ENCODE results near the gene FAM221B.

DNA sequence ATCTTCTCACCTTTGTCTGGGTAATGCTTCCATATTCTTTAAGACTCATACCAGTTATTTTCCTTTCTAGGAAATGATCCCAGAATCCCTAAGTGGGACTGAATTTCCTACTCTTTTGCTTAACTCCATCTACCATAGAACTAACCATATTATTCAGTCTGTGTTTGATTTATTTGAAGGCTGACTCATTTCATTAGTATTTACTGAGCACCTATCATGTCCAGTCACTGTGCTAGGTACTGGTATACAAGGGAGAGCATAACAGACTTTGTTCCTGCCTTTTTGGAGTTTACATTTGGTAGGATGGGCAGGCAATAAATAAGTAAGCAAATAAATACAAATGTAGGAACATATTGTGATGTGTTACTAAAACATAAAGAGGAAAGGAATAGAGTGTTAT lies 32.8 kb downstream of the FAM221B start:
- TF ChIP-seq, protein P1, sequence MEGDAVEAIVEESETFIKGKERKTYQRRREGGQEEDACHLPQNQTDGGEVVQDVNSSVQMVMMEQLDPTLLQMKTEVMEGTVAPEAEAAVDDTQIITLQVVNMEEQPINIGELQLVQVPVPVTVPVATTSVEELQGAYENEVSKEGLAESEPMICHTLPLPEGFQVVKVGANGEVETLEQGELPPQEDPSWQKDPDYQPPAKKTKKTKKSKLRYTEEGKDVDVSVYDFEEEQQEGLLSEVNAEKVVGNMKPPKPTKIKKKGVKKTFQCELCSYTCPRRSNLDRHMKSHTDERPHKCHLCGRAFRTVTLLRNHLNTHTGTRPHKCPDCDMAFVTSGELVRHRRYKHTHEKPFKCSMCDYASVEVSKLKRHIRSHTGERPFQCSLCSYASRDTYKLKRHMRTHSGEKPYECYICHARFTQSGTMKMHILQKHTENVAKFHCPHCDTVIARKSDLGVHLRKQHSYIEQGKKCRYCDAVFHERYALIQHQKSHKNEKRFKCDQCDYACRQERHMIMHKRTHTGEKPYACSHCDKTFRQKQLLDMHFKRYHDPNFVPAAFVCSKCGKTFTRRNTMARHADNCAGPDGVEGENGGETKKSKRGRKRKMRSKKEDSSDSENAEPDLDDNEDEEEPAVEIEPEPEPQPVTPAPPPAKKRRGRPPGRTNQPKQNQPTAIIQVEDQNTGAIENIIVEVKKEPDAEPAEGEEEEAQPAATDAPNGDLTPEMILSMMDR (IDR thresholded peaks at IDR 0.05), result no peak
- TF ChIP-seq POLR2A (IDR thresholded peaks at IDR 0.05), result no peak
